GM12873 (cell line): ENCODE measurements around the gene CACNA2D2.

Experiments
- CTCF ChIP-seq: IDR thresholded peaks from 2 replicates; pipeline ENCODE4 v1.5.1; 2012; ENCODE audit warnings: low read depth, mild to moderate bottlenecking, moderate library complexity, low read length, control low read depth; ENCODE audit not compliant: insufficient read depth; ENCODE audit errors: missing control alignments

CACNA2D2 gene

GRCh38 chr3:50435371-50436113, 67.9 kb downstream of the CACNA2D2 start:
- TF ChIP-seq CTCF = no peak

- TF ChIP-seq CTCF = no peak
Observed at GRCh38 chr3:50433954-50434353, 69.5 kb downstream of the CACNA2D2 start.

- TF ChIP-seq CTCF = no peak
Observed at GRCh38 chr3:50430950-50431435, 72.4 kb downstream of the CACNA2D2 start.

GRCh38 chr3:50430191-50430590, 73.2 kb downstream of the CACNA2D2 start:
- no peak for TF ChIP-seq CTCF

GRCh38 chr3:50428007-50428633, 75.3 kb downstream of the CACNA2D2 start:
- TF ChIP-seq CTCF = peak; percentile 5

- TF ChIP-seq CTCF = no peak
Observed at GRCh38 chr3:50427217-50427616, 76.2 kb downstream of the CACNA2D2 start.

GRCh38 chr3:50425911-50426310, 77.5 kb downstream of the CACNA2D2 start:
- TF ChIP-seq CTCF = no peak
